PC-3 (cell line): ENCODE data around the gene MRPL33. TPM values are rescaled to one million over a fixed set of nuclear protein-coding genes. Genes with fewer than 3 reads are reported as not detected.
"Not testable (repeated sequence)": the region's sequence is repeated elsewhere in the genome, so short reads cannot be mapped to it uniquely, and the experiment has no call there.

Source experiments
- ATAC-seq: fragments of 200-7000 bp; cut with Tn5 transposase; 2 replicates; pipeline ENCODE4 v1.9.1; 2020; ENCODE audit warnings: mild to moderate bottlenecking, moderate library complexity
- BruUV-seq: library from RNA; stranded (reverse); fragments of 400-500 nt; replicated peaks from 2 replicates; lab custom pipeline; 2021; lab: Mats Ljungman, UMichigan
- CTCF ChIA-PET: fragments of 300-600 bp; sonication (Branson Sonifier 250); formaldehyde crosslinking; loops from one replicate; lab custom pipeline; 2022; ENCODE audit warnings: antibody characterized with exemption; lab: Charles Lee
- POLR2A ChIA-PET: fragments of 300-600 bp; sonication (Branson Sonifier 250); formaldehyde crosslinking; loops from one replicate; lab custom pipeline; 2022; ENCODE audit warnings: antibody characterized with exemption; ENCODE audit not compliant: unreplicated experiment; lab: Charles Lee
- DNase-seq: peaks from one replicate; pipeline ENCODE4 v3.0.0-alpha.2; 2015
- H2AFZ ChIP-seq: fragments of 300-600 bp; sonication (generic); 2 replicates; pipeline ENCODE4 v1.6.0; 2016; ENCODE audit warnings: antibody characterized with exemption, low read length
- H3F3A ChIP-seq: fragments of 300-600 bp; sonication (generic); one replicate; pipeline ENCODE4 v1.6.0; 2017; ENCODE audit warnings: antibody characterized with exemption, low read length, control low read depth, mild to moderate bottlenecking; ENCODE audit not compliant: unreplicated experiment
- H3K27ac ChIP-seq: fragments of 300-600 bp; sonication (generic); 2 replicates; pipeline ENCODE4 v1.5.1; 2016; ENCODE audit warnings: mild to moderate bottlenecking, low read length
- H3K27me3 ChIP-seq: fragments of 300-600 bp; sonication (generic); 2 replicates; pipeline ENCODE4 v1.6.1; 2016; ENCODE audit warnings: low read length, mixed read lengths
- H3K36me3 ChIP-seq: fragments of 300-600 bp; sonication (generic); 2 replicates; pipeline ENCODE4 v1.6.1; 2016; ENCODE audit warnings: low read depth, mixed run types, low read length, mixed read lengths
- H3K4me1 ChIP-seq: fragments of 300-600 bp; sonication (generic); 2 replicates; pipeline ENCODE4 v1.5.1; 2016; ENCODE audit warnings: low read length; ENCODE audit not compliant: insufficient read depth
- H3K4me2 ChIP-seq: fragments of 300-600 bp; sonication (generic); 2 replicates; pipeline ENCODE4 v1.6.0; 2016; ENCODE audit warnings: low read length
- H3K4me3 ChIP-seq: fragments of 300-600 bp; sonication (generic); 2 replicates; pipeline ENCODE4 v1.5.1; 2016; ENCODE audit warnings: mild to moderate bottlenecking, low read length, mixed read lengths
- H3K79me2 ChIP-seq: fragments of 300-600 bp; sonication (generic); 2 replicates; pipeline ENCODE4 v1.6.1; 2017; ENCODE audit warnings: low read length, mixed read lengths
- H3K9ac ChIP-seq: fragments of 300-600 bp; sonication (generic); 2 replicates; pipeline ENCODE4 v1.6.0; 2016; ENCODE audit warnings: mild to moderate bottlenecking, low read length
- H3K9me2 ChIP-seq: fragments of 300-600 bp; sonication (generic); replicated peaks from 2 replicates; pipeline ENCODE4 v1.6.1; 2016; ENCODE audit warnings: mixed run types, low read length, mixed read lengths
- H3K9me3 ChIP-seq: fragments of 300-600 bp; sonication (generic); 2 replicates; pipeline ENCODE4 v1.6.1; 2016; ENCODE audit warnings: low read length, mixed read lengths
- H4K20me1 ChIP-seq: fragments of 300-600 bp; sonication (generic); 2 replicates; pipeline ENCODE4 v1.6.1; 2016; ENCODE audit warnings: low read length, mixed read lengths
- CTCF ChIP-seq: fragments of 300-600 bp; sonication (generic); conservative IDR thresholded peaks from 2 replicates; pipeline ENCODE4 v1.5.1; 2017; ENCODE audit warnings: antibody characterized with exemption, low read depth, mild to moderate bottlenecking, low read length
- EZH2 ChIP-seq: fragments of 300-600 bp; sonication (generic); IDR thresholded peaks from one replicate; pipeline ENCODE4 v1.6.1; 2017; ENCODE audit warnings: antibody characterized with exemption, mild to moderate bottlenecking, low read length; ENCODE audit not compliant: unreplicated experiment
- EZH2phosphoT487 ChIP-seq: fragments of 300-600 bp; sonication (generic); IDR thresholded peaks from 2 replicates; pipeline ENCODE4 v1.6.1; 2018; ENCODE audit warnings: mild to moderate bottlenecking, antibody characterized with exemption, low read length, borderline replicate concordance
- intact Hi-C: fragments of 100-400 bp; cut with micrococcal nuclease; formaldehyde crosslinking; loops from 2 replicates; pipeline ENCODE4 v1.9.0; 2023
- total RNA-seq: library from RNA; depleted of rRNA; stranded (reverse); fragments of >200 nt; gene quantifications from 2 replicates; pipeline ENCODE4 v1.2.3, GENCODE V29; 2014

Gene MRPL33
- total RNA-seq, 1 experiment from 2014 or later, result 110 TPM

- POLR2A ChIA-PET, result no interaction called here
- DNase-seq (no peak), ATAC-seq (no peak)
- TF ChIP-seq EZH2phosphoT487, result no peak
- TF ChIP-seq EZH2, result no peak
- no peak for TF ChIP-seq CTCF
- Histone ChIP-seq H3K27me3 (no peaks in the 10 kb centered on the region), H3K27ac (no peak overlapping the region), H3K9me2 (no peaks in the 10 kb centered on the region), H2AFZ (no peak overlapping the region), H3K79me2 (no peaks in the 10 kb centered on the region), H3K4me1 (peaks cover 22% of the 10 kb centered on the region), H3K9me3 (no peaks in the 10 kb centered on the region), H3F3A (no peaks in the 10 kb centered on the region), H3K4me3 (no peak overlapping the region), H3K36me3 (no peaks in the 10 kb centered on the region), H3K9ac (no peak overlapping the region), H4K20me1 (no peaks in the 10 kb centered on the region), H3K4me2 (no peak overlapping the region)
- no TSS peak for BruUV-seq
- CTCF ChIA-PET, result no interaction called here
- intact Hi-C loops, result no loop called here
These were observed 7.6 kb upstream of the MRPL33 start for GRCh38 chr2:27763907-27764267.

- POLR2A ChIA-PET, H2AFZ ChIP-seq, H4K20me1 ChIP-seq, H3K9me2 ChIP-seq, H3K9ac ChIP-seq, CTCF ChIA-PET, H3K79me2 ChIP-seq, ATAC-seq, H3K9me3 ChIP-seq, DNase-seq, H3K27me3 ChIP-seq, intact Hi-C loops, H3K4me3 ChIP-seq, BruUV-seq, H3K4me2 ChIP-seq, H3K27ac ChIP-seq, H3F3A ChIP-seq, H3K36me3 ChIP-seq: not testable (repeated sequence)
- peaks cover 22% of the 10 kb centered on the region for H3K4me1 ChIP-seq
These were observed 7.0 kb upstream of the MRPL33 start for GRCh38 chr2:27764526-27764925.

- BruUV-seq, result no TSS peak
- Histone ChIP-seq H3K36me3 (no peaks in the 10 kb centered on the region), H4K20me1 (no peaks in the 10 kb centered on the region), H3K9me2 (no peaks in the 10 kb centered on the region), H3F3A (no peaks in the 10 kb centered on the region), H3K4me1 (peaks cover 17% of the 10 kb centered on the region), H3K4me3 (no peak overlapping the region), H3K9me3 (no peaks in the 10 kb centered on the region), H3K9ac (no peak overlapping the region), H3K27me3 (no peaks in the 10 kb centered on the region), H3K4me2 (no peak overlapping the region), H2AFZ (no peak overlapping the region), H3K27ac (no peak overlapping the region), H3K79me2 (no peaks in the 10 kb centered on the region)
- no peak for ATAC-seq
- DNase-seq, result no peak
- intact Hi-C loops, result no loop called here
- TF ChIP-seq CTCF, result no peak
- TF ChIP-seq EZH2, result no peak
- TF ChIP-seq EZH2phosphoT487, result no peak
- ChIA-PET POLR2A (no interaction called here), CTCF (no interaction called here)
These were observed 5.8 kb upstream of the MRPL33 start for GRCh38 chr2:27765621-27766286.
